K562 (cell line): ENCODE results near the gene CRYBA1. TPM values are rescaled to one million over a fixed set of nuclear protein-coding genes. Genes with fewer than 3 reads are reported as not detected.

Experiments
- ATAC-seq: fragments of 200-7000 bp; cut with Tn5 transposase; 3 replicates; pipeline ENCODE4 v1.9.1; 2020; ENCODE audit warnings: moderate library complexity
- BruUV-seq: library from RNA; stranded (reverse); fragments of 400-500 nt; replicated peaks from 2 replicates; lab custom pipeline; 2021; lab: Mats Ljungman, UMichigan
- CTCF ChIA-PET: fragments of 300-600 bp; formaldehyde crosslinking; extraction: SDS; loops from one replicate; lab custom pipeline; 2021; ENCODE audit warnings: low intra/inter-chr PET ratio; lab: Yijun Ruan, JAX
- POLR2A ChIA-PET: fragments of 300-600, 350-650 bp; sonication (Branson Sonifier 250); formaldehyde crosslinking; extraction: SDS; loops from one replicate; lab custom pipeline; 2021; ENCODE audit warnings: antibody characterized with exemption, inconsistent platforms; lab: Yijun Ruan, JAX
- DNase-seq, 4 experiments: peaks; one replicate each; pipeline versions ENCODE4 v3.0.0 to v3.0.0-alpha.2; 2011 to 2018; ENCODE audit warnings: low spot score in 3 of 4, mixed read lengths in 3 of 4; ENCODE audit errors: extremely low read depth in 1 of 4
- FAIRE-seq: peaks from 2 replicates; lab custom pipeline; 2011; peaks lifted over from hg19 to GRCh38; lab: Jason Lieb, UNC
- H2AFZ ChIP-seq: 2 replicates; pipeline ENCODE4 v1.6.0; 2011; ENCODE audit warnings: low read depth, low read length, control low read depth, inconsistent platforms
- H3K27ac ChIP-seq: fragments of 200-600 bp; 3 replicates; pipeline ENCODE4 v1.8.0; 2011; ENCODE audit warnings: low read depth, mild to moderate bottlenecking, control low read depth, inconsistent platforms, low read length, moderate library complexity, mixed read lengths; ENCODE audit errors: extremely low read depth
- H3K27me3 ChIP-seq, 2 experiments: fragments of 300-600 bp in 1 of 2; 2 replicates in 1 of 2; 3 replicates in 1 of 2; pipeline versions ENCODE4 v1.6.0 to v1.8.0; 2011; ENCODE audit warnings: inconsistent platforms in 2 of 2, low read length in 2 of 2, mild to moderate bottlenecking in 1 of 2, mixed read lengths in 1 of 2, moderate library complexity in 1 of 2; ENCODE audit not compliant: control insufficient read depth in 2 of 2, insufficient read depth in 2 of 2
- H3K36me3 ChIP-seq: fragments of 300-600 bp; 3 replicates; pipeline ENCODE4 v1.8.0; 2011; ENCODE audit warnings: mild to moderate bottlenecking, low read length, inconsistent platforms; ENCODE audit not compliant: control insufficient read depth, insufficient read depth
- H3K4me1 ChIP-seq, 2 experiments: fragments of 200-600 bp in 1 of 2; replicated peaks in 1 of 2; 2 replicates in 1 of 2; 3 replicates in 1 of 2; pipeline versions ENCODE4 v1.5.1 to v1.8.0; 2011; ENCODE audit warnings: inconsistent platforms in 2 of 2, low read length in 2 of 2, mild to moderate bottlenecking in 1 of 2, mixed read lengths in 1 of 2, moderate library complexity in 1 of 2; ENCODE audit not compliant: control insufficient read depth in 2 of 2, insufficient read depth in 2 of 2
- H3K4me2 ChIP-seq: 2 replicates; pipeline ENCODE4 v1.6.1; 2011; ENCODE audit warnings: low read length, control low read depth, inconsistent platforms, mixed read lengths; ENCODE audit not compliant: insufficient read depth
- H3K4me3 ChIP-seq: fragments of 200-600 bp; sonication (generic), shearing (Covaris generic); 2 replicates; pipeline ENCODE4 v1.5.1; 2016; ENCODE audit warnings: control low read depth, inconsistent platforms
- H3K79me2 ChIP-seq: fragments of 200-600 bp; 3 replicates; pipeline ENCODE4 v1.8.0; 2011; ENCODE audit warnings: low read length, inconsistent platforms; ENCODE audit not compliant: control insufficient read depth, insufficient read depth
- H3K9ac ChIP-seq, 2 experiments: 2 replicates each; pipeline versions ENCODE4 v1.6.0 to v1.6.1; 2011; ENCODE audit warnings: low read depth in 2 of 2, low read length in 2 of 2, control low read depth in 1 of 2, inconsistent platforms in 1 of 2, mild to moderate bottlenecking in 1 of 2, mixed read lengths in 1 of 2; ENCODE audit not compliant: insufficient read depth in 1 of 2
- H3K9me1 ChIP-seq: one replicate; pipeline ENCODE4 v1.6.0; 2011; ENCODE audit warnings: inconsistent platforms, mild to moderate bottlenecking, low read length, moderate library complexity; ENCODE audit not compliant: control insufficient read depth, insufficient read depth
- H3K9me3 ChIP-seq: replicated peaks from 2 replicates; pipeline ENCODE4 v1.5.1; 2011; ENCODE audit warnings: low read depth, low read length, inconsistent platforms; ENCODE audit not compliant: control insufficient read depth, insufficient read depth
- H4K20me1 ChIP-seq: replicated peaks from 2 replicates; pipeline ENCODE4 v1.6.1; 2011; ENCODE audit warnings: low read length, inconsistent platforms, mixed read lengths; ENCODE audit not compliant: control insufficient read depth, insufficient read depth
- ARNT ChIP-seq, 2 experiments: fragments of 450-650 bp; IDR thresholded peaks; 2 replicates each; pipeline ENCODE4 v1.6.1; 2016; ENCODE audit warnings: mild to moderate bottlenecking in 1 of 2
- CCAR2 ChIP-seq: fragments of 200-400 bp; formaldehyde crosslinking; IDR thresholded peaks from 2 replicates; pipeline ENCODE4 v1.6.1; 2017; ENCODE audit warnings: mild to moderate bottlenecking, low read depth, low read length
- HOMEZ ChIP-seq: fragments of 250-450 bp; sonication (Bioruptor Pico); IDR thresholded peaks from 2 replicates; pipeline ENCODE4 v1.4.0; 2020; ENCODE audit warnings: mild to moderate bottlenecking, moderate library complexity
- JUNB ChIP-seq: fragments of 450-650 bp; formaldehyde crosslinking; conservative IDR thresholded peaks from 2 replicates; pipeline ENCODE4 v1.4.0; 2020; ENCODE audit warnings: mild to moderate bottlenecking
- KAT7 ChIP-seq: sonication (generic); formaldehyde crosslinking; IDR thresholded peaks from 2 replicates; pipeline ENCODE4 v1.8.0; 2022; ENCODE audit warnings: missing genetic modification reagents, mild to moderate bottlenecking, borderline replicate concordance
- KHSRP ChIP-seq: fragments of 450-650 bp; IDR thresholded peaks from 2 replicates; pipeline ENCODE4 v1.6.1; 2017
- MNT ChIP-seq, 2 experiments: fragments of 450-650 bp; conservative IDR thresholded peaks; 2 replicates each; pipeline ENCODE4 v1.6.1; 2017; ENCODE audit warnings: mild to moderate bottlenecking in 2 of 2, moderate library complexity in 2 of 2
- MYNN ChIP-seq, 2 experiments: sonication (generic); formaldehyde crosslinking in 1 of 2; IDR thresholded peaks; 2 replicates each; pipeline versions ENCODE4 v1.5.0 to v1.6.1; 2016 to 2020; ENCODE audit warnings: antibody characterized with exemption in 1 of 2, missing genetic modification reagents in 1 of 2
- NFIX ChIP-seq: fragments of 250-450 bp; sonication (Bioruptor Pico); IDR thresholded peaks from 2 replicates; pipeline ENCODE4 v1.4.0; 2020; ENCODE audit warnings: low read depth, mild to moderate bottlenecking, moderate library complexity
- PHB2 ChIP-seq: fragments of 450-650 bp; IDR thresholded peaks from 2 replicates; pipeline ENCODE4 v1.6.1; 2017; ENCODE audit warnings: low read depth
- RFX1 ChIP-seq: fragments of 450-650 bp; IDR thresholded peaks from 2 replicates; pipeline ENCODE4 v1.6.1; 2016; ENCODE audit warnings: mild to moderate bottlenecking, moderate library complexity
- RHOXF2B ChIP-seq: fragments of 250-450 bp; sonication (Bioruptor Pico); conservative IDR thresholded peaks from 2 replicates; pipeline ENCODE4 v1.5.1; 2021
- SMARCA4 ChIP-seq: fragments of 450-650 bp; IDR thresholded peaks from 2 replicates; pipeline ENCODE4 v1.6.1; 2016
- SMARCC2 ChIP-seq: fragments of 450-650 bp; IDR thresholded peaks from 2 replicates; pipeline ENCODE4 v1.6.1; 2017; ENCODE audit warnings: antibody characterized with exemption, moderate library complexity, mild to moderate bottlenecking, low read depth
- TRIM24 ChIP-seq, 2 experiments: fragments of 450-650 bp; IDR thresholded peaks; 2 replicates each; pipeline ENCODE4 v1.6.1; 2016
- ZBTB8A ChIP-seq: fragments of 450-650 bp; IDR thresholded peaks from 2 replicates; pipeline ENCODE4 v1.6.1; 2018; ENCODE audit warnings: mild to moderate bottlenecking, moderate library complexity; ENCODE audit not compliant: partially characterized antibody
- ZFP36 ChIP-seq: fragments of 150-350 bp; IDR thresholded peaks from 2 replicates; pipeline ENCODE4 v1.6.1; 2018; ENCODE audit warnings: low read length, low read depth; ENCODE audit not compliant: partially characterized antibody
- ZNF311 ChIP-seq: fragments of 250-450 bp; sonication (Bioruptor Pico); IDR thresholded peaks from 2 replicates; pipeline ENCODE4 v1.4.0; 2020; ENCODE audit warnings: mild to moderate bottlenecking, moderate library complexity
- ZNF639 ChIP-seq, 2 experiments: fragments of 200-800 bp in 1 of 2; sonication (Bioruptor generic) in 1 of 2; sonication (generic) in 1 of 2; formaldehyde crosslinking in 1 of 2; IDR thresholded peaks in 1 of 2; conservative IDR thresholded peaks in 1 of 2; 2 replicates each; pipeline versions ENCODE4 v1.5.0 to v1.6.1; 2016 to 2020; ENCODE audit warnings: missing compliant biosample characterization in 1 of 2, missing genetic modification characterization in 1 of 2, missing genetic modification reagents in 1 of 2
- WGBS: fragments of 100-300 bp; shearing (Covaris generic); methylation state at CpG from one replicate; pipeline ENCODE4 v1.1.6; 2016; ENCODE audit warnings: low coverage, mixed read lengths; ENCODE audit not compliant: insufficient coverage; ENCODE audit errors: missing lambda C conversion rate; 5-methylcytosine and 5-hydroxymethylcytosine counted together
- in situ Hi-C: fragments of 300-500 bp; cut with MboI; formaldehyde crosslinking; loops from 4 replicates; pipeline ENCODE4 v1.15.0; 2018; ENCODE audit warnings: inconsistent platforms, mixed read lengths
- intact Hi-C: fragments of 100-400 bp; cut with micrococcal nuclease; formaldehyde crosslinking; loops from 2 replicates; pipeline ENCODE4 v1.14.2; 2022
- polyA plus RNA-seq, 8 experiments: library from polyadenylated mRNA; depleted of rRNA in 4 of 8; stranded (reverse) in 5 of 8; unstranded in 3 of 8; fragments of >200 nt; fragmentation: Nextera tagmentation in 2 of 8; fragmentation: Illumina TruSeq in 1 of 8; extraction: Ambion mirVana in 2 of 8; extraction: Trizol in 1 of 8; gene quantifications; 2 replicates each; pipeline versions ENCODE4 v1.2.1 to v1.2.3, GENCODE V29; 2011 to 2014; ENCODE audit warnings: inconsistent platforms in 1 of 8, missing spikeins in 1 of 8
- total RNA-seq, 7 experiments: library from RNA; depleted of rRNA in 6 of 7; stranded (reverse); fragments of >200 nt in 6 of 7; fragmentation: Illumina TruSeq in 2 of 7; extraction: Trizol in 2 of 7; gene quantifications; 2 replicates each; pipeline versions ENCODE4 v1.2.1 to v1.2.3, GENCODE V29; 2011 to 2021; ENCODE audit warnings: low replicate concordance in 1 of 7

The CRYBA1 gene
- total and polyA plus RNA-seq, 9 of the 15 experiments (the other 6 are each of a cell fraction or from before 2014, with no cell fraction given): not detected

GRCh38 chr17:29294580-29294900, 47.9 kb downstream of the CRYBA1 start:
- Histone ChIP-seq H3K36me3 (peaks cover 25% of the 10 kb centered on the region), H3K27me3 (no peaks in the 10 kb centered on the region), H3K79me2 (peaks cover 43% of the 10 kb centered on the region), H3K9me1 (no peaks in the 10 kb centered on the region), H3K9ac (peak overlapping the region; percentile 96 to 98; a peak in 3 of 4 replicates), H4K20me1 (peaks cover 10% of the 10 kb centered on the region), H2AFZ (peak overlapping the region; percentile 93), H3K27ac (peak overlapping the region; percentile 92), H3K9me3 (no peaks in the 10 kb centered on the region), H3K4me3 (peak overlapping the region; percentile 97), H3K4me1 (peaks cover 10 to 16% of the 10 kb centered on the region in 2 experiments; a peak in 3 of 5 replicates), H3K4me2 (peak overlapping the region; percentile 96)
- in situ Hi-C loops (no loop called here), intact Hi-C loops (loop anchor here (5.0 kb wide), 1 partner anchor 48 kb away; no protein-coding TSS in a partner anchor)
- no peak for FAIRE-seq
- POLR2A ChIA-PET: interaction anchor here (0.7 to 1.5 kb wide), 27 partner anchors 9 to 869 kb away, joined by 3 to 12 read pairs (median 4); partner anchors contain the start of gene TLCD1
- no peak for DNase-seq
- BruUV-seq: TSS peak; percentile 90
- ATAC-seq: no peak
- WGBS: 0% methylated on average over 2 of the region's 2 CpGs
- CTCF ChIA-PET: no interaction called here
- no peak for TF ChIP-seq ZFP36
- 0 out of 2 replicates have a peak, but pooled peaks have one; percentile 29 for TF ChIP-seq SMARCA4
- no peak for TF ChIP-seq NFIX (CRISPR knock-in tag)
- no peak for TF ChIP-seq KAT7 (CRISPR knock-in tag)
- TF ChIP-seq PHB2: no peak
- TF ChIP-seq ZBTB8A: no peak
- peak; percentile 54; the same call in 1 of the 2 replicates for TF ChIP-seq SMARCC2
- TF ChIP-seq RFX1: no peak
- TF ChIP-seq MNT (conservative IDR thresholded peaks at IDR 0.05): no peak
- TF ChIP-seq RHOXF2B (CRISPR knock-in tag): no peak
- 0 out of 4 replicates have a peak, but pooled peaks of 1 of the 2 experiments have one; percentile 3 for TF ChIP-seq ARNT (IDR thresholded peaks at IDR 0.05)
- peak; percentile 11; the same call in 1 of the 2 replicates for TF ChIP-seq KHSRP
- TF ChIP-seq ZNF639 (CRISPR knock-in tag; conservative IDR thresholded peaks at IDR 0.05 in 1 of 2, IDR thresholded peaks at IDR 0.05 in 1 of 2): peak in 1 of 2 experiments; percentile 1; a peak in 1 of 4 replicates
- TF ChIP-seq TRIM24 (IDR thresholded peaks at IDR 0.05): peak in 1 of 2 experiments; percentile 6; a peak in 1 of 4 replicates
- no peak for TF ChIP-seq JUNB (CRISPR knock-in tag)
- no peak for TF ChIP-seq CCAR2
- no peak for TF ChIP-seq HOMEZ
- TF ChIP-seq MYNN (IDR thresholded peaks at IDR 0.05): no peak
- no peak for TF ChIP-seq MYNN (CRISPR knock-in tag; IDR thresholded peaks at IDR 0.05)
- TF ChIP-seq ZNF311 (CRISPR knock-in tag): 0 out of 2 replicates have a peak, but pooled peaks have one; percentile 0
